A549 (cell line): ENCODE data around the gene TRDMT1. TPM values are rescaled to one million over a fixed set of nuclear protein-coding genes. Genes with fewer than 3 reads are reported as not detected.

Source experiments
- ATAC-seq, 2 experiments: fragments of 200-7000 bp in 1 of 2; fragments of >200 bp in 1 of 2; cut with Nextera tagmentation in 1 of 2; cut with Tn5 transposase in 1 of 2; 3 replicates each; pipeline versions ENCODE4 v1.8.0 to v1.9.1; 2018 to 2020; ENCODE audit warnings: mild to moderate bottlenecking in 1 of 2, moderate library complexity in 1 of 2
- CTCF ChIA-PET: fragments of 300-600 bp; sonication (Branson Sonifier 250); formaldehyde crosslinking; extraction: SDS; loops from one replicate; lab custom pipeline; 2021; ENCODE audit warnings: antibody characterized with exemption, inconsistent platforms; lab: Yijun Ruan, JAX
- POLR2A ChIA-PET: fragments of 350-600 bp; formaldehyde crosslinking; extraction: SDS; loops from one replicate; lab custom pipeline; 2021; ENCODE audit warnings: antibody characterized with exemption, inconsistent platforms; lab: Yijun Ruan, JAX
- DNase-seq, 2 experiments: peaks; one replicate each; pipeline versions ENCODE4 v3.0.0 to v3.0.0-alpha.2; 2011 to 2016; ENCODE audit warnings: low read depth in 1 of 2, low spot score in 1 of 2
- FAIRE-seq: peaks from 2 replicates; lab custom pipeline; 2011; peaks lifted over from hg19 to GRCh38; lab: Jason Lieb, UNC
- H3K27ac ChIP-seq, 2 experiments: fragments of >200 bp; sonication (Bioruptor Twin); formaldehyde crosslinking; 3 replicates each; pipeline ENCODE4 v1.5.1; 2016 to 2017
- H3K4me1 ChIP-seq: fragments of >200 bp; sonication (Bioruptor Twin); formaldehyde crosslinking; 3 replicates; pipeline ENCODE4 v1.6.1; 2016
- H3K4me2 ChIP-seq: fragments of >200 bp; sonication (Bioruptor Twin); formaldehyde crosslinking; 3 replicates; pipeline ENCODE4 v1.6.1; 2016
- H3K4me3 ChIP-seq: fragments of >200 bp; sonication (Bioruptor Twin); formaldehyde crosslinking; 3 replicates; pipeline ENCODE4 v1.5.1; 2016
- H3K9me3 ChIP-seq: fragments of >200 bp; sonication (Bioruptor Twin); formaldehyde crosslinking; 3 replicates; pipeline ENCODE4 v1.6.1; 2016
- CBX8 ChIP-seq: fragments of 200-600 bp; sonication (generic); IDR thresholded peaks from 2 replicates; pipeline ENCODE4 v1.6.1; 2016
- CHD2 ChIP-seq: fragments of 150-350 bp; IDR thresholded peaks from 2 replicates; pipeline ENCODE4 v1.6.1; 2014; ENCODE audit warnings: low read length; ENCODE audit not compliant: partially characterized antibody
- CHD4 ChIP-seq: fragments of 200-600 bp; sonication (generic); IDR thresholded peaks from 2 replicates; pipeline ENCODE4 v1.6.1; 2016; ENCODE audit warnings: antibody characterized with exemption, mild to moderate bottlenecking, borderline replicate concordance
- EHMT2 ChIP-seq: fragments of 200-600 bp; sonication (generic); IDR thresholded peaks from 2 replicates; pipeline ENCODE4 v1.6.1; 2016; ENCODE audit warnings: antibody characterized with exemption, low read depth, mild to moderate bottlenecking, moderate library complexity
- FOSB ChIP-seq: fragments of 250-450 bp; sonication (Bioruptor Pico); IDR thresholded peaks from 2 replicates; pipeline ENCODE4 v1.5.0; 2020; ENCODE audit warnings: mild to moderate bottlenecking, moderate library complexity
- FOXS1 ChIP-seq: fragments of 250-450 bp; sonication (Bioruptor Pico); IDR thresholded peaks from 2 replicates; pipeline ENCODE4 v1.5.0; 2020; ENCODE audit warnings: mild to moderate bottlenecking, moderate library complexity
- JUN ChIP-seq, 2 experiments: fragments of >200 bp; sonication (Bioruptor Twin); formaldehyde crosslinking; IDR thresholded peaks; 2 replicates in 1 of 2; 3 replicates in 1 of 2; pipeline ENCODE4 v1.6.1; 2016 to 2017
- MAFK ChIP-seq: fragments of 450-650 bp; IDR thresholded peaks from 2 replicates; pipeline ENCODE4 v1.6.1; 2014; ENCODE audit not compliant: partially characterized antibody
- MYC ChIP-seq: IDR thresholded peaks from 2 replicates; pipeline ENCODE4 v1.6.1; 2012; ENCODE audit warnings: mild to moderate bottlenecking, inconsistent platforms, low read length, improper control_type of control experiment, borderline replicate concordance
- NFE2L2 ChIP-seq: fragments of 150-350 bp; conservative IDR thresholded peaks from 2 replicates; pipeline ENCODE4 v1.6.1; 2014; ENCODE audit warnings: low read length
- NR3C1 ChIP-seq: fragments of >200 bp; sonication (Bioruptor Twin); formaldehyde crosslinking; IDR thresholded peaks from 3 replicates; pipeline ENCODE4 v1.6.1; 2017
- PHF8 ChIP-seq: fragments of 200-600 bp; sonication (generic); IDR thresholded peaks from 2 replicates; pipeline ENCODE4 v1.6.1; 2016; ENCODE audit warnings: low read depth, mild to moderate bottlenecking, antibody characterized with exemption, moderate library complexity, borderline replicate concordance
- POLR2A ChIP-seq: IDR thresholded peaks from 2 replicates; pipeline ENCODE4 v1.6.1; 2012; ENCODE audit warnings: mild to moderate bottlenecking, low read length
- RARB ChIP-seq: fragments of 250-450 bp; sonication (Bioruptor Pico); IDR thresholded peaks from 2 replicates; pipeline ENCODE4 v1.8.0; 2021; ENCODE audit warnings: mild to moderate bottlenecking, moderate library complexity
- RCOR1 ChIP-seq: fragments of 150-350 bp; IDR thresholded peaks from 2 replicates; pipeline ENCODE4 v1.6.1; 2014; ENCODE audit warnings: antibody characterized with exemption, low read length, low read depth
- SMC3 ChIP-seq: fragments of >200 bp; sonication (Bioruptor Twin); formaldehyde crosslinking; IDR thresholded peaks from 3 replicates; pipeline ENCODE4 v1.6.1; 2018; ENCODE audit warnings: inconsistent platforms
- WGBS: methylation state at CpG from one replicate; pipeline ENCODE4 v1.1.6; 2017; ENCODE audit errors: missing lambda C conversion rate; 5-methylcytosine and 5-hydroxymethylcytosine counted together
- polyA plus RNA-seq, 4 experiments: library from polyadenylated mRNA; depleted of rRNA in 3 of 4; stranded (reverse); fragments of >200 nt; fragmentation: RNase III in 1 of 4; extraction: RNeasy Plus Mini Kit Qiagen cat#74134 plus additional on column Dnase treatment in 1 of 4; gene quantifications; 2 replicates in 3 of 4; 3 replicates in 1 of 4; pipeline ENCODE4 v1.2.3, GENCODE V29; 2011 to 2017
- TF ChIP-seq, protein P1 (sequence below): fragments of 200-600 bp; sonication (generic); IDR thresholded peaks from 2 replicates; pipeline ENCODE4 v1.6.1; 2016; ENCODE audit warnings: antibody characterized with exemption, mild to moderate bottlenecking, moderate library complexity
- TF ChIP-seq, protein P2 (sequence below): fragments of 450-650 bp; IDR thresholded peaks from 2 replicates; pipeline ENCODE4 v1.6.1; 2014; ENCODE audit warnings: antibody characterized with exemption

Gene TRDMT1
- polyA plus RNA-seq, 2 of the 4 experiments (the other 2 are of a cell fraction) = 2.4 to 7.4 TPM

DNA sequence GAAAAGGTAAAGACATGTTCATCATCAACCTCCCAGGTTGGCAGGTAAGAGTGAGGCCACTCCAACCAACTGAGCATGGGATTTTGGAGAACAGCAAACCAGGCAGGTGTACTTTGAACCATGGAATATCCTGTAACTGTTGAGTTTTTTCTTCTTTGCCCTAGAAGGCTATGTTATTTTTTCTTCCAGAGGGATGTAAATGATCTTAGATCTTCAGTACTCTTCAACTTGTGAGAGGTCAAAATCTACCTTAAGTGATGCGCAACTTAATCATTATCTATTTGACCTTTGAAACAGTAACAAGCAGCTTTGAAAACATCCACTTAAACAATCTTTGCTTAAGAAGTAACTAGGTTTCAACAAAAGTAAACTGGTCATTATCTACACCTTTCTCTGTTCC is 71.7 kb downstream of the TRDMT1 start, which contains the start of gene CUBN:
CUBN (minus strand) TSS at position 71 of the 400 bp plus-strand sequence; CDS start at position 25, 46 bp downstream.
- CTCF ChIA-PET = no interaction called here

DNA sequence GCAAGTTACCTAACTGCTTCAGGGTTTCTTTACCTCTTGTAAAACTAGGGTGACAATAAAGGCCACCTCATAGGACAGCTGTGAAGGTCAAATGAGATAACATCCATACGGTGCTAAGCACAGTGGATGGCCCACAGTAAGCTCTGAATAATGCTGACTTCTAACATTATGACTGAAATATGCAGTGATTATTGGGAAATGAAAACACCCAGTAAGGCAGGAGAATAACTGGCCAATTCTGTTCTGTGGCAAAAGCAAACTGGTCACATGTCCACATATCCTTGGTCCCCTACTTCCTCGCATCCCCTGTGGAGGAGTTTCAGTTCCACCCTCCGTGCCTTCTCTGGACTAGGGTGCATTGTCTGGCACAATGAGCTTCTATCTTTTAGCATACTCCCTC is 73.2 kb downstream of the TRDMT1 start:
- DNase-seq = no peak
- CTCF ChIA-PET = no interaction called here
- Histone ChIP-seq H3K9me3 (no peaks in the 10 kb centered on the region), H3K4me2 (no peak overlapping the region), H3K4me3 (no peak overlapping the region), H3K4me1 (no peaks in the 10 kb centered on the region), H3K27ac (no peak overlapping the region)
- TF ChIP-seq, protein P1, sequence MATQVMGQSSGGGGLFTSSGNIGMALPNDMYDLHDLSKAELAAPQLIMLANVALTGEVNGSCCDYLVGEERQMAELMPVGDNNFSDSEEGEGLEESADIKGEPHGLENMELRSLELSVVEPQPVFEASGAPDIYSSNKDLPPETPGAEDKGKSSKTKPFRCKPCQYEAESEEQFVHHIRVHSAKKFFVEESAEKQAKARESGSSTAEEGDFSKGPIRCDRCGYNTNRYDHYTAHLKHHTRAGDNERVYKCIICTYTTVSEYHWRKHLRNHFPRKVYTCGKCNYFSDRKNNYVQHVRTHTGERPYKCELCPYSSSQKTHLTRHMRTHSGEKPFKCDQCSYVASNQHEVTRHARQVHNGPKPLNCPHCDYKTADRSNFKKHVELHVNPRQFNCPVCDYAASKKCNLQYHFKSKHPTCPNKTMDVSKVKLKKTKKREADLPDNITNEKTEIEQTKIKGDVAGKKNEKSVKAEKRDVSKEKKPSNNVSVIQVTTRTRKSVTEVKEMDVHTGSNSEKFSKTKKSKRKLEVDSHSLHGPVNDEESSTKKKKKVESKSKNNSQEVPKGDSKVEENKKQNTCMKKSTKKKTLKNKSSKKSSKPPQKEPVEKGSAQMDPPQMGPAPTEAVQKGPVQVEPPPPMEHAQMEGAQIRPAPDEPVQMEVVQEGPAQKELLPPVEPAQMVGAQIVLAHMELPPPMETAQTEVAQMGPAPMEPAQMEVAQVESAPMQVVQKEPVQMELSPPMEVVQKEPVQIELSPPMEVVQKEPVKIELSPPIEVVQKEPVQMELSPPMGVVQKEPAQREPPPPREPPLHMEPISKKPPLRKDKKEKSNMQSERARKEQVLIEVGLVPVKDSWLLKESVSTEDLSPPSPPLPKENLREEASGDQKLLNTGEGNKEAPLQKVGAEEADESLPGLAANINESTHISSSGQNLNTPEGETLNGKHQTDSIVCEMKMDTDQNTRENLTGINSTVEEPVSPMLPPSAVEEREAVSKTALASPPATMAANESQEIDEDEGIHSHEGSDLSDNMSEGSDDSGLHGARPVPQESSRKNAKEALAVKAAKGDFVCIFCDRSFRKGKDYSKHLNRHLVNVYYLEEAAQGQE = no peak
- TF ChIP-seq PHF8 (no peak), RARB (CRISPR knock-in tag) (no peak), FOSB (CRISPR knock-in tag) (no peak), NR3C1 (no peak), NFE2L2 (no peak), JUN (IDR thresholded peaks at IDR 0.05) (no peak), CHD4 (no peak)
- POLR2A ChIA-PET = no interaction called here
- ATAC-seq = no peak
- 60% methylated on average over 3 of the region's 3 CpGs for WGBS
- no peak for FAIRE-seq

More for the DNA sequence above, 71.7 kb downstream of the TRDMT1 start, which contains the start of gene CUBN:
- Histone ChIP-seq H3K4me2 (no peak within 1 kb of the TSS), H3K27ac (no peak within 1 kb of the TSS), H3K9me3 (no peaks in the 10 kb centered on the region), H3K4me3 (no peak within 1 kb of the TSS), H3K4me1 (no peaks in the 10 kb centered on the region)
- TF ChIP-seq, protein P1 = no peak
- TF ChIP-seq SMC3 = no peak
- TF ChIP-seq MAFK = no peak
- TF ChIP-seq CHD2 = no peak
- no peak for TF ChIP-seq RCOR1
- no peak for TF ChIP-seq CBX8
- no peak for TF ChIP-seq MYC
- TF ChIP-seq POLR2A = no peak
- TF ChIP-seq, protein P2, sequence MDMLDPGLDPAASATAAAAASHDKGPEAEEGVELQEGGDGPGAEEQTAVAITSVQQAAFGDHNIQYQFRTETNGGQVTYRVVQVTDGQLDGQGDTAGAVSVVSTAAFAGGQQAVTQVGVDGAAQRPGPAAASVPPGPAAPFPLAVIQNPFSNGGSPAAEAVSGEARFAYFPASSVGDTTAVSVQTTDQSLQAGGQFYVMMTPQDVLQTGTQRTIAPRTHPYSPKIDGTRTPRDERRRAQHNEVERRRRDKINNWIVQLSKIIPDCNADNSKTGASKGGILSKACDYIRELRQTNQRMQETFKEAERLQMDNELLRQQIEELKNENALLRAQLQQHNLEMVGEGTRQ = no peak
- no peak for TF ChIP-seq FOXS1 (CRISPR knock-in tag)
- TF ChIP-seq EHMT2 = no peak
- FAIRE-seq (no peak), DNase-seq (no peak), ATAC-seq (no peak)
- WGBS = 88% methylated on average over 1 of the region's 1 CpG
- POLR2A ChIA-PET = no interaction called here
